Activated CD4-positive, alpha-beta T cell treated with anti-CD3 and anti-CD28 coated beads, Interleukin-2, amount 50 U/mL, for 16 hours (primary cell): ENCODE measurements around the gene CYFIP1.

ENCODE experiments used
- DNase-seq: peaks from one replicate; pipeline ENCODE4 v3.0.0-alpha.2; 2020

Gene CYFIP1

DNA sequence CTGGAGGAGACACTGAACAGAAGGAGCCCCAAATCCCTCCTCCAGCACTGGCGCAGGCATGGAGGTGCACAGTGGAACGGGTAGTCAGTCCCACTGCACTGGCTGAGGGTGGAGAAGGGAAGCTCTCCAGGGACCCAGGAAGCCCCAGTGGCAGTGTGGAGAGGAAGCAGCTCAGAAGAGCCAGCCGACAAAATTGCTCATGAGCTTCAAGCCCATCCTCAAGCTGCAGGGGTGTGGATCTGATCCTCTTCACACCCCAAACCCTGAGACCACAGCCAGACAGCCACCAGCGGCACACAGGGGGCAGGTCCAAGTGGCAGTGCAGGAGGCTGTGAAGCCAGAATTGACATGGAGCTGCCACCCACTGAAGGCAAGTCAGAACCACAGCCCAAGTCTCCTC, 32.1 kb downstream of the CYFIP1 start:
- no peak for DNase-seq

DNA sequence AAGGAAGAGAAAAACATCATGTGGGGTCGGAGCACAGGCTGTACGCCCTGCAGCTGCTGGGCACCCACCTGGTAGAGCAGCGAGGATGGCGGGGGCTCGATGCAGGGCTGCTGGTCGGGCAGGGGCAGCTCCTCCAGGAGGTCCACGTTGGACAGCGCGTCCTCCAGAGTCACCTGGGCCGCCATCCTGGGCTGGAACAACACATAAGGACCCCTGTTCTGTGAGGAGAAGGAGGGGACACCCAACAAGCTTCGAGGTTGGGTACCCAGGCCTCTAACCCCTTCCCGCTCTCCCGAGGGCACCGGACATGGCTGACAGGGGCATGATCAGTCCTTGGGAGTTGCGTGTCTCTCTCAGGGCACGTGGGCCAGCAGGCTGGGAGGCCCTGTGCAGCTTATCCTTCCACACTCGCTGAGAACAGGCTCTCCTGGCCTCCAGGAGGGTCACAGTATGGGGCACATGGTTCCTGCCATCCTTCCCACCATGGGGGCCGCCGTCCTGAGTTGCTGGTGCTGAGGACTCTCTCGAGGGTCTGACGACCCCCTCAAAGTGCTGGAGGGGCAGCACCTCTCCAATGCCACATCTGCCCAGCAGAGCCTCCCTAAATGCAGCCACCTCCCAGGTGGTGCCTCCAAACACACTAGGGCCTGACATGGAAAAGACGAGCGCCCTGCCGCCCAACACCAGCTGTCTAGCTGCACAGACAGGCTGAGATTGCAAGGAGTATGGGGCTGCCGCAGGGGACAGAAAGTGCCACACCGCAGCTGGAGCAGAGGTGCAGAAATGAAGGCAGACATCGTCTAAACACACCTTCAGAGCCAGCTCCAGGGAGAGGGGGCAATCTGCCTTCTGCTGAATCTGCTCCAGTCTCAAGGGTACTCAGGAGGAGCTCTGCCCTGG, 32.8 kb downstream of the CYFIP1 start:
- DNase-seq, result no peak

DNA sequence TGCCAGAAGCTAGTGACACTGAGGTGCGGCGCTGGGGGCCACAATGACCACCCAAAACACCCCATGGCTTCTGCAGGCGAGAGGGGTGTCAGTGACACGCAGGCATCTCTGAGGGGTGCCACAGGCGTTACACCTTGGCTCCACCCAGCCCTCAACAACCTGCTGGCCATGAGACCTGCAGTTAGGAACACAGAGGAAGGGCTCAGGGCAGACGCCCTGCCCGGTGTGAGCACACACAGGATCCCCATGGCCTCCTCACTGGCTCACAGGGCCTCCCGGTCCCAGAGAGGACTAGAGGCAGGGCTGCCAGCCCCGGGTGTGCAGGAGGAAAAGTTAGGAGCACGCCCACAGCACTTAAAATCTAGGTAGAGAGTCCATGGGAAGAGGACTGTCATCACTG, 35.1 kb downstream of the CYFIP1 start:
- DNase-seq, result no peak

DNA sequence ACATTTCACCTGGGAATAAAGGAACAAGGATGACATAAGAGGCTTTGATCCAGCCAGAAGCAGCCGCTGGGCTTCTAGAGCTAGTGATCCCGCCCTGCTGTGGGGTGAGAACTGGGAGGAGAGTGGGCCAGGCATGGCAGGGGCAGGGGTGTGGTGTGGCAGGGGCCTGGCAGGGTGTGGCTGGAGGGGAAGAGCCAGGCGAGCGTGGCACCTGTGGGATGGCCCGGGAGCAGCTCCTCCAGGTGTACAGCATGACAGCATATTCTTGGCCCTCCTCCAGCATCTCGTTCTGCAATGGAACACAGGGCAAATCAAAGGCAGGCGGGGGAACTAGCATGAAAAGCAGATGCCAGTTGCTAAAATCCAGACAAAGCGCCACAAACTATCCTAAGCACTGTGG, 35.5 kb downstream of the CYFIP1 start:
- DNase-seq, result no peak

DNA sequence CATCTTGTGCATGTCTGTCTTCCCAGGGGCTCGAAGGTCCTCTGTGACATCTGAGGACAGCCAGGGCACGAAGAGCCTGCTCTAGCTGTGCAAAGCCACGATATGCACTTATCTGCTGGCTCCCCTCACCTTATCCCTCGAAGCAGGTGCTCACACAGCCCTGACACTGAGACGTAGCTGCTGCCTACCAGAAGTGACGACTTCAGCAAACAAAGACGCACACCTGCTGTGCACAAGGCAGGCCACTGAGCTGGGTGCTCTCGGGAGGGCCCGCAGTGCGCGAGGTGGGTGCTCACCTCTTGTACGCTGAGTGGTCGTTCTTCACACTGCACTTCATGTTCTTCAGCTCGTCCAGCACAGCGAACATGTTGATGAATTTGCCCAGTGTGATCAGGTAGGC, 37.3 kb downstream of the CYFIP1 start:
- DNase-seq, result no peak

DNA sequence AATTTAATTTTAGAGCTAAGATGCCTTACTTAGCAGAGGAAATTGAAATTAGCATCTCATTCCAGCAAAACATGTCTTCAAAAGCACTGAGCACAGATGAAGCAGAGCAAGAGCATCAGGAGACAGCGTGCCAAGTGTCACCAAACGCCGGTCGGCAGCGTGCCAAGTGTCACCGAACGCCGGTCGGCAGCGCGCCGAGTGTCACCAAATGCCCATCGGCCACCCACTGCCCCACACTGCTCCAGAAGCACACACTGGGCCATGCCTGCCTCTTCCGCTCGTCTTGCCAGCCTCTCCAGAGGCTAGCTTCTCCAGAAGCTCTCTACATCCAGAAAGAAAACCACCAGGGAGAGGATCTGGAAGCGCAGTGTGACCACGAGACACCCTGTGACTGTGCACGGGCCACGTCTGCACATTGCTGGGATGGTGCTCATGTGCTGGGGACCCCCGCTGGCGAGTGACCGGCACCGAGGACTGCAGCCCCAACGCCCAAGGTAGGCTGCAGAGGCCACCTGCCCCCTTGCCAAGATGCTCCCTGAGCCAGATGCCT, 37.8 kb downstream of the CYFIP1 start:
- no peak for DNase-seq

DNA sequence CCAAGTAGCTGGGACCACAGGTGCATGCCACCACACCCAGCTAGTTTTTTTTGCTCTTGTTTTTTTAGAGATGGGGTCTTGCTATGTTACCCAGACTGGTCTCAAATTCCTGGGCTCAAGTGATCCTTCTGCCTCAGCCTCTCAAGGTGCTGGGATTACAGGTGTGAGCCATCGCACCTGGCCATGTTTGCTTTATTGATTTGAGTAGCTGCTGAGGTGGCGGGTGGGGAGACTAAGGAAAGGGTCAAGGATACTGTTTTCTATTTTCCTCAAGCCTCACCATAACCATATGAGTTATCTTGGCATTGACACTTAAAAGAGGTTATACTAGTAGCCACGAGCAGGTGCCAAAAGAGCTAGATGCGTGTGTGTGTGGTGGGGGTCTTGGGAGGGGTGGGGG, 39.0 kb downstream of the CYFIP1 start:
- DNase-seq, result no peak

DNA sequence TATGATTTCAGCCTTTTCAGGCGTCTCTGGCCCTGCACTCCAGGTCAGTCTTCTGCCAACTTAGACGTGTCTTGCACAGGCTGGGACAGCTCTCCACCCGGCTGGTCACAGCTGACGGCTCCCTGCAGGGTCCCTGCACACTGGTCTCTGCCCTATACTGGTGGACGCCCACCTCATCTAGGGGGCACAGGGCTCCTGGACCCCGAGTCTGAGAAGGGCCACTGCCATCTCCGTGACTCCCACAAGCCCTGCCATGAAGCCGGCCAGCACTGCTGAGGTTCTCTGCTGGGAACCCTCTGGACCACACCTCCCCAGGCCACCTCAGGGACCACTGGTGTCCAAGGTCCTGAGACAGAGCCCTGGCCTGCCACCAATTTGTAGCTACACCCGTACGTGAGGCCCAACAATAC, 40.5 kb downstream of the CYFIP1 start:
- DNase-seq, result no peak

DNA sequence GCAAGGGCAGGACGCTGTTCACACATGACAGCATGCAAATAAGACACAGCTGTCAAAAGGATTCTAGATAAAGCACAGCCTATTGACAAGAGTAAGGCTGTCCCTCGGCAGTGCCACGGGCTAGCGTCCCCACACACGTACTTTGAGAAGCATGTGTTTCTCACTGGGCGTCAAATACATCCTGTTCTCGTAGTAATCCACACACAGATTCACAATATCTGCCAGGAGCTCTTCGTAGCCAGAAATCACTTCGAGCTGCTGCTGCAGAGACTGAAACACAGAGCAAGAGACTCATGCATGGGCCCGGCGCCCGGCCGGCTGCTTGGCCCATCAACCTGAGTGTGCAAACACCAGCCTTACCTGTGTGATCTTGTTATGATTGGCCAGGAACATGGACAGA, 41.1 kb downstream of the CYFIP1 start:
- no peak for DNase-seq

DNA sequence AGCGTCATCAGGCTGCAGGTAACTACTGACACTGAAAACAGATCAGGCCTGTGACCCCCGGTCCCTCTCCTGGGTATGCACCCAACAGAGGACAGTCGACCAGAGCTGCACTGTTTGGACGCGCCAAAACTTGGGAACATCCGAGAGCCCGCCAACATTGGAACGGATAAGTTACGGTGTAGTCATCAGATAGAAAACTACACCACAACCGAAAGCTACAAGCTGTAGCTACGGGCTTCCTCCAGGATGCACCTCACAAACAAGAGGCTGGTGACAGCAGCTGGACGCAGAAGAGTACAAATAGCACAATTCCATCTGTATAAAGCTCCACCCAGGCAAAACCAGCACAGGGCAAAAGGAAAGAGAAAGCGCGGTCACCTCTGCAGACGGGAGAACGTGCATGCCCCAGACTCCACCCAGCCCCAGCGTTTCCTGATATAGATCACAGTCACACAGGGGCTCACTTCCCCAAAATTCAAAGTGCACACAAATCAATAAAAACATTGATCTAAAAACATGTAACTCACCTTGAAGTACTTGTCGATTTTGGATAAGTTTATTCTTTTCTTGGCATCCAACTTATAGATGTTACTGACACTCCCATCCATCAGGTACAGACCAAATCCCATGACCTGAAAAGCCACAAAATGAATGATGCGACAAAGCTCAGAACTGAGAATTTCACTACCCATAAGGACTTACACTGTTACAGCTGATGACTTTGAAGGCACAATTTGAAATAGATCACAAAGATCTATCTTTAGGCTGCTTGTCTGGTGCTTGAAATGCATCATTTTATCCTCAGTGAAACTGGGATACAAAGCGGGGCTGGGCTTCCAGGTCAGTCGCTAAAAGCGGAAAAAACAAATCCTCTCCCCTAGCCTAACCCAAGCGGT, 43.3 kb downstream of the CYFIP1 start:
- DNase-seq, result no peak

DNA sequence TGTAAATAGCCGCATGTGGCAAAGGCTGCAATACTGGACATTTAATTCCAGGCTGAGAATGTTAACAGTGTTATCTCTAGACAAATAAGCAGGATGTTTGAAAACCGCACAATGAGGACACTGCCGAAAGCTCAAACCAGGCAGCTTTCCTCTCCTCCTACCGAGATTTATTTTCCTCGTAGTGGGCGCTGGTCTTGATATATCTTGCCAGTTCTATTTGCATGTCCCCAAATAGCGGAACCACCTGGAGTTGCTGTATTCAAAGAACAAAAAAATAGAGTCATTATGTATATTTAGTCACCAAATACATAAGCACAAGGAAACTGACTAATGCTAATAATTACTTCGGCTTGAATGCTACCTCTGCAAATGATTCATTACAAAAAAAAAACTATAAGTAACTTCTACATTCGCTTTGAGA, 46.5 kb downstream of the CYFIP1 start:
- no peak for DNase-seq

DNA sequence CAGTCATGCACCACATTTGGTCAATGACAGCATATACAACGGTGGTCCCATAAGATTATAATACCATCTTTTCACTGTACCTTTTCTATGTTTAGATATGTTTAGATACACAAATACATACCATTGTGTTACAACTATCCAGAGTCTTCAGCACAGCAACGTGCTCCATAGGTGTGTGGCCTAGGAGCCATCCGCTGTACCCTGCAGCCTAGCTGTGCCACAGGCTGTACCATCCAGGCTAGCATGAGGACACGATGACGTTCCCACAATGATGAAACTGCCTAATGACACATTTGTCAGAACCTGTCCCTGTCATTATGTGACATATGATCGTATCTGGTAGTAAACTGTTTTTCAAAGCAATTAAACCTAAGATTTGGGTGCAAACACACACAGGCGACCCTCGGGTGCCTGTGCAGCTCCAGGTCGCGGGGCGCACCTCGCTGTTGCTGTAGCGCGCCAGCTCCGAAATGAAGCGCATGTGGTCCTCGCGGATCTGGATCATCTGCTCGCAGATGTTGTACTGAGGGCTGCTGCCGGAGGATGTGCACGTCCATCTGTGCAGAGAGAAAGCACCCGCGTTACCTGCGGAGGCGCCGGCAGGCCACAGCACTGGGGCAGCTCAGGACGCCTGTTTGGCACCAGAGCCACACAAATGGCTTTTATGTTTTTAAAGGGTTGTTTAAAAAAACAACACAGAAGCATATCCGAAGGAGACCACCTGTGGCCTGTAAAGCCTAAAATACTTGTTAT, 48.2 kb downstream of the CYFIP1 start:
- DNase-seq, result no peak

DNA sequence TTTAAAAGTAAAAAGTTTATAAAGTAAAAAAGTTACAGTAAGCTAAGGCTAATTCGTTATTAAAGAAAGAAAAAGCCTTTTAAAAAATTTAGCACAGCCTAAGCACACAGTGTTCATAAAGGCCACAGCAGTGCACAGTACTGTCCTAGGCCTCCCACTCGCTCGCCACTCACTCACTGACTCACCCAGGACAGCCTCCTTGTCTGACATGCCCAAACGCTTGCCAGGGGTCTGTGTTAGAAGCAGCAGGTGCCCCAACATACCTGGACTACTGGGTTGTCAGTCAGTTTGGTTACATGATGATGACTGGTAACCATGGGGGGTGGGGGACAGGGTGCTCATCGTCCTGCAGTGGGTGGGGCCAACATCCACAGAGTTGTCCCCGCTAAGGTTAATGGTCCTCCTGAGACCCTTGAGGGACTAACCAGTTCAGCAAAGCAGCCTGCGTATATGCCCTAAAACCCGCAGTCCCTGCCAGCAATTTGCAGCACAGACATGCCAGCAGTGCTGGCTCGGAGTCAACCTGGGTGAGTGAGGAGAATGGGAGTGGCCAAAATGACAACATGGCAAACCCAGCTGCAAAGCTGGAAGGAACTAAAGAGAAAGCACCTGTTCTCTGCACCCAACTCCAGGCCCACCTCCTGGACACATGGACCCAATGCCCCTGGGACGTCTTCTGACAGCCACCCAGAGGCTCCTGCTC, 49.2 kb downstream of the CYFIP1 start:
- no peak for DNase-seq

DNA sequence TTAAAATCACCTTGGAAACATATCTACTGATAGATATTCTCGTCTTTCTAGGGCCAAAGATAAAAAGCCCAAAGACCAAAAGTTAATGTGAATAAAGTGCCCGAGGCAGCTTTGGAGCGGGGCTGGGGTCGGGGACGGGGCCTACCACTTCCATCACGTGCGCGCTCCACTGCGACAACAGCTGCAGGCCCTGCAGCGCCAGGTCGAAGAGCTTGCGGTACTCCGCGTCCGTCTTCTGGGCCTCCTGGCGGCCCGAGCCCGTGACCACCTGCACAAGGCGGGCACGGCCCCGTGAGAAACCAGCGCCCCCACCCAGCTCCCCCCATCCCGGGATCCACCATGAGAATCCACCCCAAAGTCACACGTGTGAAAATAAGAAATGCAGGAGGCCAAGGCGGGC, 52.4 kb downstream of the CYFIP1 start:
- no peak for DNase-seq

DNA sequence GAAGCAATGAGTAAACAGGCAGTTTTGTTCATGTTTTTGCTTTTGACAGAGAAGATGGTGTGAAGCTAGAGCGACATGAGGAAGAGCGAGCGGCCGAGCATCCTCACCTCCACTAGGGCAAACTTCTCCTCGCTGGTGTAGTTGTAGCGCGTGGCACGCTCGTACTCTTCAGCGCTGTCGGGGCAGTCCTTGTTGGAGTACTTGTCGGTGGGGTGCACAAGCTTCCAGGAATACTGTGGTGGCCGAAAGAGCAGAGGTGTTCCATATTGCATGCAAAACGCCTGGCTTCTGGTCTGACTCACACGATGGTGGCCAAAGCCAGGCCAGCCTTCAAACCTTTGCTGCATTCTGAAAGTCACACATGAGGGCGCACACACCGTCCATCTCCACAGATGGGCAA, 54.3 kb downstream of the CYFIP1 start:
- DNase-seq, result no peak

DNA sequence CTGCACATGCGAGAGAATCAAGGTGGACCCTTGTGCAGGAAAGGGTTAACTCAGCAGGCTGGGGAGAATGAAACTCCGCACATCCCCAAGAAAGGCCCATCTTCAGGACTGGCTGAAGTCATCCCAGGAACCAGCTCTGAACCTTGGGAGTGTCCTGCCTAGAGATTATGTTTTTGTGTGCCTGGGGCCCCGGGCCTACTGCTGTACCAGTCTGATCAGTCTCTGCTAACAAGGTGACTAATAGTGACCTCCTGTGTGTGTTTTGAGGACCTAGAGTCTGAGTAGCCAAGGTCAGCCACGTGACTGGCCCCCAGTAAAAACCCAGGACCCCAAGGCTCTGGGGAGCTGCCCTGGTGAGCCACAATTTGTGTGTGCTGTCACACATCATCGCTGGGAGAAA, 58.2 kb downstream of the CYFIP1 start:
- DNase-seq, result no peak

DNA sequence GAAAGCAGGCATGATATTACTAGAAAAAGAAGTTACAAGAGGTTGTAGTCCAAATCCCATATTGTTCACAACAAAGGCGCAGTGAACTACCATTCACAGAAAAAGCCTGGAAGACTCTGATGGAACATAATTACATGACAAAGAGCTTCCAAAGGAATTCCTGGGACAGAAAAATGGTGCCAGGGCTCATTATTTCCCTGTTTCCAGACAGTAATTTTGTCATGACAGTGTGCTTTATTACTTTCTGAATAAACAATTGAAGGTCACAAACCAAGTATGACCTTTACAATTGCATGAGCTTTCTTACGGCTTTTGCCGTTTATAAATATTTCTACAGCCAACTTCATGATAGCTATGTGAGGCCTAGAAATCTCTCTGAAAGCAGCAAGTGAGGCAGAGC, 61.0 kb downstream of the CYFIP1 start:
- DNase-seq, result no peak

DNA sequence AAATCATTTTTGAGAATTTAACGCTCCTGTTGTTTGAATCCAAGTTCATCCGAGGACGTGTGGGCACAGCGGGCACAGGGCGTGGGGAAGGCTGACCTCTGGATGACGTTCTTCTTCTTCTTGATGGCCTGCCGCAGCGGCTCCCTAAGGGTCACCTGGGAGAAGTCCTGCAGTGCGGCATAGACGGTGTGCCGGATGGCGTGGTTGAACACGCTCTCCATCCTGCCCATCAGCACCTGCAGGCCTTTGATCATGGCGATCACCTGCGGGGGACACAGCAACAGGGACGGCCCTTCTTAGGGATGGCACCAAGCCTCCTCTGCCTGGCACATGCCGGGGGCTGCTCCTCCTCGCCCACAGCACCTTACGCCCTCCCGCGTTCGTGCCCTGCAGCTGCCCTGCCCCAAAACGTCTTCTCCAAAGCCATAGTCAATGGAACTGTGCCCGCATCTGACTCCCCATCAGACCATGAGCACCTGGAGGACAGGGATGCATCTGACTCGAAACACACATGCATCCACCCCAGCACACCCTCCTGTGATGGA, 61.5 kb downstream of the CYFIP1 start:
- no peak for DNase-seq

DNA sequence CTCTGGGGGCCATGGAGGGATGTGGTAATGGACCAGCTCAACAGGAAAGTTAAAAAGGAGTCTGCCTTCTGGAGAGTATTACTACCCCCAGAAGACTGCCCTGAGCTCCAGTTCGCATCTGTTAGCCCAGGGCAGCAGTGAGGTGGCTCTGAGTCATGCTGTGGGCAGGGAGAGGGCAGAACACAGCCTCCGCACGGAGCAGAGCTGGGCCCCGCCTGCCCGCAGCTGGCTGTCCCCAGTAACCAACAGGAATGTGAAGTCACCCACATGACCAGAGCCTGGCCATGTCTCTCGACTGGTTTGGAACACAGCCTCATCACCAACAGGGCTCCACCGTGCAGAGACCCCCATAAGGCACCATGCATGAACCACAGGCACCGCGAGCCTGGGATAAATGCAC, 62.1 kb downstream of the CYFIP1 start:
- no peak for DNase-seq

DNA sequence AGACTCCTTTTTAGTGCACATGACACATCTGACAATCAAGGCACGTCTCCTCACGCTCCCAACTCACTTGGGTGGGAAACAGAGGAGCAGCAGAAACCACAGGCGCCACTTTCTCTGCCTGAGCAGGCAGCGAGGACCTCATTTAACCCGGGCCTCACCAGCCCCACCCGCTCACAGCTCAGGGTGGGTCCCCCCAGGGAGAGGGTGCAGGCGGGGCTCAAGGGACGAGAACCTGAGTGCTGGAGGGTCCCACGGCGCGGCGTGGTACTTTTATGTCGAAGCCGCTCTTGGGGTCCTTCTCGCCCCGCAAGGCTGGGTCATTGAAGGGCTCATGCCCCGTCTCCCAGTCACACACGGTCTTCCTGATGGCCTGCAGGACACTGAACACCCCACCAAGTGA, 62.6 kb downstream of the CYFIP1 start:
- DNase-seq, result no peak

DNA sequence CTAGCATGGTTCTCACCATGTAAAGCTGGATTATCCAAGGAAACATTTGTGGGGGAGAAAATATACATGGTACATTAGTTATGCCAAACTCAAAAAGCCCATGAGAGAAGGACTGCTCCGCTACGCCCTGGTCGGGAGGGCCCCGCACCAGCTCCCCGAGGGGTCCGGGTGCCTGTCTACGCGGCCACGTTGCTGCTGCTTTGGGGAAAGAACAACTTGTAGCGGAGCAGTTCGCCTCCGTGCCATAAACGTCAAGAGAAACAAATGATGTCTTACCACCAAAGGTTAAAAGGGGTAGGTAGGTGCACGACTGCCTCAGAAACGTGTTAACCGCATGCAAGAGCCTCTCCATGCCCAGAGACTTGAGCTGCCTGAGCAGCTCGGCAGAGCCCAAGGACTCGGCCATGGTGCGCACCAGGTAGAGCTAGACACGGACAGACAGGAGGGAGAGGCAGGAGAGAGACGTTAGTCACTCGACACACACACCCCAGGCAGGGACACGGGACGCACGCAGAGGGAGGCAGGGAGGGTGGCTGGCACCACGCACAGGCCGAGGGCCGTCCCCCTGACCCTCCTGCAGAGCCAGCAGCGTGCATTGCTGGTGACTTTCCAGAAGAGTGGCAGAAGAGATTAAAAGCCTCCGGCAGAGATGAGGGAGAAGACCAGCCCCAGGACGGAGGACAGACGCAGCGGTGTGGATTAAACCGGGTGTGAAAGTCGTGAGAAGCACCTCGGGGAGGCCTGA, 63.4 kb downstream of the CYFIP1 start:
- no peak for DNase-seq
